PC-9 (cell line): ENCODE measurements around the gene CREM.

Source experiments
- EZH2 ChIP-seq: fragments of 200-600 bp; sonication (generic); IDR thresholded peaks from 2 replicates; pipeline ENCODE4 v1.8.0; 2017; ENCODE audit warnings: antibody characterized with exemption, low read depth
- TF ChIP-seq, protein P1 (sequence below): fragments of 200-600 bp; sonication (generic); conservative IDR thresholded peaks from 2 replicates; pipeline ENCODE4 v1.6.1; 2017; ENCODE audit warnings: mixed run types, antibody characterized with exemption, mild to moderate bottlenecking, moderate library complexity

DNA sequence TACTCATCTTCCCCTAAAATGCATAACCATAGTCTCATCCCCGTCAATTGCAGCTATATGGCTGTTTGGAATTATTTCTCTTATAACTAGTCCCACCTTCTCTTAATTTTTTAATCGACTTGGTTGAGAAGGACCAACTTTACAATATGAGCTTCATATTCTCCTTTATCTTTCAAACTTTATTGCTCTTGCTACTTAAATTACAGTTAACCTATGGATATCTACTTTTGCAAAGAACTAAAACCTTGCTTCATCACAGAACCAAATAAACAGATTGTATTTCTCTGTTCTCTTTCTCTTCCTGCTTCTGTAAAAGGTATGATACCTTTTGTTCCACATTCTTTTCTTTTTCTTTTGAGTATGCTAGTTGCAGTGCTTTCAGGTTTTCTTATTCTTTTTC is 6.1 kb downstream of the CREM start:
- TF ChIP-seq, protein P1, sequence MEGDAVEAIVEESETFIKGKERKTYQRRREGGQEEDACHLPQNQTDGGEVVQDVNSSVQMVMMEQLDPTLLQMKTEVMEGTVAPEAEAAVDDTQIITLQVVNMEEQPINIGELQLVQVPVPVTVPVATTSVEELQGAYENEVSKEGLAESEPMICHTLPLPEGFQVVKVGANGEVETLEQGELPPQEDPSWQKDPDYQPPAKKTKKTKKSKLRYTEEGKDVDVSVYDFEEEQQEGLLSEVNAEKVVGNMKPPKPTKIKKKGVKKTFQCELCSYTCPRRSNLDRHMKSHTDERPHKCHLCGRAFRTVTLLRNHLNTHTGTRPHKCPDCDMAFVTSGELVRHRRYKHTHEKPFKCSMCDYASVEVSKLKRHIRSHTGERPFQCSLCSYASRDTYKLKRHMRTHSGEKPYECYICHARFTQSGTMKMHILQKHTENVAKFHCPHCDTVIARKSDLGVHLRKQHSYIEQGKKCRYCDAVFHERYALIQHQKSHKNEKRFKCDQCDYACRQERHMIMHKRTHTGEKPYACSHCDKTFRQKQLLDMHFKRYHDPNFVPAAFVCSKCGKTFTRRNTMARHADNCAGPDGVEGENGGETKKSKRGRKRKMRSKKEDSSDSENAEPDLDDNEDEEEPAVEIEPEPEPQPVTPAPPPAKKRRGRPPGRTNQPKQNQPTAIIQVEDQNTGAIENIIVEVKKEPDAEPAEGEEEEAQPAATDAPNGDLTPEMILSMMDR: no peak
- TF ChIP-seq EZH2: no peak
